ENCODE data around the gene VTI1A.

The VTI1A gene

DNA sequence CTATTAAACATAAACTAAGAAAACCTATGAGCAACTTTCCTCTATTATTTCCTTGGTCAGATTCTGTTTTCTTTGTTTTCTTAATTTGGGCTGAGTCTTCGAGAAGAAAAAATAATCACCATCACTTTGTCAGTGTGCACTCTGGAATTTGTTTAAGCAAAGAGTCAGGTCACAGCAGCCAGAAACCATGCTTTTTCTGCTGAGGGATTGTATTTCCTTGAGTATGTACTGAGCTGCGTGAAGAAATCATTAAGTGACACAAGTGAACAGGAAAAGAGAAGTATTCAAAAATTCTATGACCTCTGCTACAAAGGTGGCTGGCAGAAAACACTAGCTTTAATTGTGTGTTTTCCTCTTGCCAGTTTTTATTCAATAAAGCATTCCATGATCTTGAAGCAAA lies 249.6 kb downstream of the VTI1A start:
- no peak for DNase-seq (ENCODE audit: low read depth)
- H3K4me3 ChIP-seq (ENCODE audit: control insufficient read depth, low read depth, low read length): no peak overlapping the region
- TF ChIP-seq, protein P1, sequence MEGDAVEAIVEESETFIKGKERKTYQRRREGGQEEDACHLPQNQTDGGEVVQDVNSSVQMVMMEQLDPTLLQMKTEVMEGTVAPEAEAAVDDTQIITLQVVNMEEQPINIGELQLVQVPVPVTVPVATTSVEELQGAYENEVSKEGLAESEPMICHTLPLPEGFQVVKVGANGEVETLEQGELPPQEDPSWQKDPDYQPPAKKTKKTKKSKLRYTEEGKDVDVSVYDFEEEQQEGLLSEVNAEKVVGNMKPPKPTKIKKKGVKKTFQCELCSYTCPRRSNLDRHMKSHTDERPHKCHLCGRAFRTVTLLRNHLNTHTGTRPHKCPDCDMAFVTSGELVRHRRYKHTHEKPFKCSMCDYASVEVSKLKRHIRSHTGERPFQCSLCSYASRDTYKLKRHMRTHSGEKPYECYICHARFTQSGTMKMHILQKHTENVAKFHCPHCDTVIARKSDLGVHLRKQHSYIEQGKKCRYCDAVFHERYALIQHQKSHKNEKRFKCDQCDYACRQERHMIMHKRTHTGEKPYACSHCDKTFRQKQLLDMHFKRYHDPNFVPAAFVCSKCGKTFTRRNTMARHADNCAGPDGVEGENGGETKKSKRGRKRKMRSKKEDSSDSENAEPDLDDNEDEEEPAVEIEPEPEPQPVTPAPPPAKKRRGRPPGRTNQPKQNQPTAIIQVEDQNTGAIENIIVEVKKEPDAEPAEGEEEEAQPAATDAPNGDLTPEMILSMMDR (IDR thresholded peaks at IDR 0.05; ENCODE audit: control insufficient read depth, insufficient read depth, low read depth, low read length, missing control alignments): no peak

DNA sequence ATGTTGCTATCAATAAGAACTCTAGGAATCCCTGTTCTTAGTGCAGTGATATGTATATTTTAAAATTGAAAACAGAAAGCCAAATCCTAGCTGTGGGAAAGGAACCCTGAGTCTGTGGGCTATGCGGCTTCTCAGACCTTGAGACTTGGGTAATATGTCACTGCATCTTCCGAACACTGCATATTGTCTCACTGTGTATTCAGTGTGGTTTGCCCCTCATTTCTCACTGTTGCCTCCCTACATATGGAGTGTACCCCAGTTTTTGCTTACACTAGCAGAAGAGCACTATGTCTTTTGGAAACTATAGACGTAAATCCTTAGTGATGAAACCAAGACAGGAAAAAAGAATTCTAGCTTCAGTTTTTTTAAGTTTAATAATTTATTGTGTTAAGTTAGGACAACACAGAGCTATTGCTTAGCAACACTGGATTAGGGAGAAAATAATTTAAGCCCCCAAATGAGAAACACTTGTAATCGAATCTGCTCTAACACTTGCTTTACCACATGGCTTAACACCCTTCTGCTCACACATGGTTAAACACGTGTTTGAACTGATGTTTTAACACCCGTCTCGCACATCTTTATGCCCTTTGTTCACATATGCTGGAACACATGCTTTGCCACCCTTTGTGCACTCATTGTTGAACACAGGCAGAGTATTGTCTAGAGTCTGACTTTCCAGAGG lies 251.3 kb downstream of the VTI1A start:
- no peak overlapping the region for H3K4me3 ChIP-seq (ENCODE audit: control insufficient read depth, low read depth, low read length)
- DNase-seq (ENCODE audit: low read depth): no peak
- TF ChIP-seq, protein P1 (IDR thresholded peaks at IDR 0.05; ENCODE audit: control insufficient read depth, insufficient read depth, low read depth, low read length, missing control alignments): no peak

DNA sequence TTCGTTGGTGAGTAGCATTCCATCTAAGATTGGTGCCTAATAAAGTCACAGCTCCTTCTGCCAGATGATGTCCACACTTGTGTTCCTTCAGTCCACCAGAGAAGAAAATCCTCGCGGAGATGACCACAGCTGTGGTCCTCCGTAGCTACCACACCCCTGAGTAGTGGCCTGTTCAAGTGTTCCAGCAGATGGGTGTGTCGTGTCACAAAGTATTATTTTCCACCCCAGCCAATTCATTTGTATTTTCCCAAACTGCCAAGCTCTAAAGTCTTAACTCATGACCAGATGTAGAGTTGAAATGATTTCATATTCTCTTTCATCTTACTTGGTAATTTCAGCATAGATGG lies 251.8 kb downstream of the VTI1A start:
- TF ChIP-seq, protein P1 (IDR thresholded peaks at IDR 0.05; ENCODE audit: control insufficient read depth, insufficient read depth, low read depth, low read length, missing control alignments): no peak
- H3K4me3 ChIP-seq (ENCODE audit: control insufficient read depth, low read depth, low read length): no peak overlapping the region
- DNase-seq (ENCODE audit: low read depth): no peak

DNA sequence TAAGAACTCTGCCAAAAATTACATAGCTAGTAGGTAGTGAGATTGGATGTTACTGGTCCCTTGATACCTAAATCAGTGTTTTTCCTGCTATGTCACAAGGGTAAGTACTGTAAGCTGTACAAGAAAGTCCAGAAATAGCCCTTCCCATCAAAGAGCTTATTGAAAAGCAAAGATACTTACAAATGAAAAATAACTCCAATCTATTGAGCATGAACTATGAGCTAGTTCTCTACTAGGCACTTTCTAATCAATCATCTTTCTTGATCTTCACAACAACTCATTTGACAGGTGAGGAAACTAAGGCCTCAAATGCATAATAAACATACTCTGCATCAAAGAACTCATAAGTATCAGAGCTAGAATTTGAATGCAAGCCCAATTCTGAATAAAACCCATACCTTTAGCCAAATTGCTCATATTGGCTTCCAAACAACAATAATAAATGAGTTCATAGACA lies 253.2 kb downstream of the VTI1A start:
- TF ChIP-seq, protein P1 (IDR thresholded peaks at IDR 0.05; ENCODE audit: control insufficient read depth, insufficient read depth, low read depth, low read length, missing control alignments): no peak
- no peak overlapping the region for H3K4me3 ChIP-seq (ENCODE audit: control insufficient read depth, low read depth, low read length)

DNA sequence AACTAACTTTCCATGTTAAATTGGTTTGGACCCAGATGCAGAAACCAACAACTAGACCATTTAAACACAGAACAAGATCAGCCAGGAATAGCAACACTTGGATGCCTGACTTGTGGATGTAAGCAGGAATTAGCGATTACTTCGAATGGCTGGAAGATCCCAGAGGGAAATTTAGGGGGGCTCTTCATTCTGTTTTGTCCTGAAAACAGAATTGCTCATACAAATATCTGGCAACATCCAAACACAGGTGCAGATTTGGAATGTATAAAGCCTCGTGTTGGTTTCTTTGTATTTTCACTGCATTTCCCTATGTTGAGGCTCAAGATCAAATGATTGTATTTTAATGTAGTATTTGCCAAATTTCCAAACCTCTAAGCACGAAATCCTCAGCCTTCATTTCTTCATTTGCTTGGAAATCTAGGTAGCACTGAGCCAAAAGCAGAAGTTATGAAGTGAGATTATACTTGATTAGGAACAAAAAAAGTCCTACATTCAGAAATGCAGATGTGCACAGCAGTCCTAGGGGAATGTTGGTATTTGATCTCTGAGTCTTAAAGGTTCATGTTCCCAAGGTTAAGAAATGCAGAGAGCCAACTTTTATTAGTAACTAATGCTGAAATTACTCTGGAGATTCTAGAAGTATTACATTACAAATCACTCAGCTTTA lies 254.3 kb downstream of the VTI1A start:
- no peak for DNase-seq (ENCODE audit: low read depth)
- no peak overlapping the region for H3K4me3 ChIP-seq (ENCODE audit: control insufficient read depth, low read depth, low read length)
- TF ChIP-seq, protein P1 (IDR thresholded peaks at IDR 0.05; ENCODE audit: control insufficient read depth, insufficient read depth, low read depth, low read length, missing control alignments): no peak

More for the DNA sequence above, 253.2 kb downstream of the VTI1A start:
- DNase-seq (ENCODE audit: low read depth): no peak

DNA sequence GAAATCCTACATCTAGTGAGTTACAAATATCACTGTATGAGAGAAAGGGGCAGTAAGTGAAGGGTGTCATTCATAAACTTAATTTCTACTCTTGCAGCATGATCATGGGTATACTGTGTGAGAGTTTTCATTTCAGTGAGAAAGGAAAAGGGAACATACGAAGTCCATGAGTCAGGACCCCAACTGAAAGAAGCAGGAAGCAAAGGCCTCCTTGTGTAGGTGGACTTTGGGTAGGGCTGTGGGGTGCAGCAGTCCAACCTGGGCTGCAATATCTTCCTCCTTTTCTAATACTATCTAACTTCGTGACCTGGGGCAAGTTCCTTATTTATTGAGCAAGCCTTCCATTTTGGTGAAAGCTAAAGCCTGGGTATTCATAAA lies 254.9 kb downstream of the VTI1A start:
- DNase-seq (ENCODE audit: low read depth): no peak
- TF ChIP-seq, protein P1 (IDR thresholded peaks at IDR 0.05; ENCODE audit: control insufficient read depth, insufficient read depth, low read depth, low read length, missing control alignments): no peak
- no peak overlapping the region for H3K4me3 ChIP-seq (ENCODE audit: control insufficient read depth, low read depth, low read length)
